Liver (tissue), 9 donors: ENCODE data around the gene C22orf23. TPM values are rescaled to one million over a fixed set of nuclear protein-coding genes. Genes with fewer than 3 reads are reported as not detected.

Experiments
- DNase-seq: peaks from one replicate; pipeline ENCODE4 v3.0.0-alpha.2; 2017; ENCODE audit warnings: low spot score
- H3K27ac ChIP-seq, 2 donors: one replicate each; pipeline ENCODE4 v1.7.0; 2013; ENCODE audit warnings: inconsistent platforms in 2 of 2, low read length in 2 of 2, control low read depth in 1 of 2, low read depth in 1 of 2, mild to moderate bottlenecking in 1 of 2
- H3K27me3 ChIP-seq, 4 donors: one replicate each; pipeline versions ENCODE4 v1.6.1 to v1.7.0; 2013; ENCODE audit warnings: low read length in 3 of 4, inconsistent platforms in 1 of 4, mild to moderate bottlenecking in 1 of 4, moderate library complexity in 1 of 4; ENCODE audit not compliant: control insufficient read depth in 4 of 4, insufficient read depth in 4 of 4
- H3K36me3 ChIP-seq, 4 donors: one replicate each; pipeline versions ENCODE4 v1.6.1 to v1.7.0; 2013; ENCODE audit warnings: low read length in 3 of 4, mild to moderate bottlenecking in 3 of 4, low read depth in 1 of 4, moderate library complexity in 1 of 4; ENCODE audit not compliant: control insufficient read depth in 4 of 4, insufficient read depth in 3 of 4
- H3K4me1 ChIP-seq, 4 donors: one replicate each; pipeline versions ENCODE4 v1.6.1 to v1.7.0; 2013; ENCODE audit warnings: low read length in 3 of 4, mild to moderate bottlenecking in 3 of 4, moderate library complexity in 1 of 4; ENCODE audit not compliant: control insufficient read depth in 4 of 4, insufficient read depth in 4 of 4
- H3K4me3 ChIP-seq, 3 donors: one replicate each; pipeline versions ENCODE4 v1.6.1 to v1.7.0; 2013; ENCODE audit warnings: low read length in 3 of 3, control low read depth in 1 of 3, low read depth in 1 of 3, mild to moderate bottlenecking in 1 of 3
- H3K9ac ChIP-seq, 2 donors: one replicate each; pipeline ENCODE4 v1.7.0; 2013; ENCODE audit warnings: low read length in 2 of 2, mild to moderate bottlenecking in 2 of 2, moderate library complexity in 2 of 2, control low read depth in 1 of 2, low read depth in 1 of 2
- H3K9me3 ChIP-seq, 4 donors: one replicate each; pipeline versions ENCODE4 v1.6.1 to v1.7.0; 2013; ENCODE audit warnings: low read length in 3 of 4; ENCODE audit not compliant: control insufficient read depth in 4 of 4
- ATF3 ChIP-seq: IDR thresholded peaks from 2 replicates; pipeline ENCODE4 v1.6.1; 2016; ENCODE audit warnings: antibody characterized with exemption
- CTCF ChIP-seq: fragments of 150-350 bp; IDR thresholded peaks from 2 replicates; pipeline ENCODE4 v1.5.1; 2017; ENCODE audit warnings: improper control_type of control experiment, low read depth, low read length; ENCODE audit not compliant: missing input control
- EGR1 ChIP-seq, 2 donors: IDR thresholded peaks; 2 replicates each; pipeline ENCODE4 v1.6.1; 2016 to 2018; ENCODE audit warnings: antibody characterized with exemption in 2 of 2, low read depth in 2 of 2
- FOXA1 ChIP-seq: IDR thresholded peaks from 2 replicates; pipeline ENCODE4 v1.6.1; 2016; ENCODE audit warnings: antibody characterized with exemption
- FOXA2 ChIP-seq: IDR thresholded peaks from 2 replicates; pipeline ENCODE4 v1.6.1; 2016; ENCODE audit warnings: antibody characterized with exemption
- GABPA ChIP-seq, 2 donors: IDR thresholded peaks in 1 of 2; conservative IDR thresholded peaks in 1 of 2; 2 replicates each; pipeline ENCODE4 v1.6.1; 2016; ENCODE audit warnings: antibody characterized with exemption in 2 of 2, mild to moderate bottlenecking in 1 of 2, moderate library complexity in 1 of 2
- HNF4A ChIP-seq, 2 donors: conservative IDR thresholded peaks; 2 replicates each; pipeline ENCODE4 v1.6.1; 2016; ENCODE audit warnings: antibody characterized with exemption in 2 of 2, mild to moderate bottlenecking in 2 of 2
- HNF4G ChIP-seq: IDR thresholded peaks from 2 replicates; pipeline ENCODE4 v1.6.1; 2016; ENCODE audit warnings: antibody characterized with exemption
- JUND ChIP-seq, 2 donors: IDR thresholded peaks; 2 replicates each; pipeline ENCODE4 v1.6.1; 2016; ENCODE audit warnings: antibody characterized with exemption in 2 of 2
- MAX ChIP-seq: IDR thresholded peaks from 2 replicates; pipeline ENCODE4 v1.6.1; 2016; ENCODE audit warnings: antibody characterized with exemption
- NR2F2 ChIP-seq: IDR thresholded peaks from 2 replicates; pipeline ENCODE4 v1.6.1; 2016; ENCODE audit warnings: antibody characterized with exemption
- RAD21 ChIP-seq, 2 donors: IDR thresholded peaks; 2 replicates each; pipeline ENCODE4 v1.6.1; 2016; ENCODE audit warnings: antibody characterized with exemption in 2 of 2, mild to moderate bottlenecking in 2 of 2
- REST ChIP-seq: IDR thresholded peaks from 2 replicates; pipeline ENCODE4 v1.6.1; 2016; ENCODE audit warnings: antibody characterized with exemption, mild to moderate bottlenecking
- RXRA ChIP-seq, 2 donors: IDR thresholded peaks; 2 replicates each; pipeline ENCODE4 v1.6.1; 2017 to 2018; ENCODE audit warnings: antibody characterized with exemption in 2 of 2, mild to moderate bottlenecking in 1 of 2
- SP1 ChIP-seq: IDR thresholded peaks from 2 replicates; pipeline ENCODE4 v1.6.1; 2018; ENCODE audit warnings: antibody characterized with exemption, mild to moderate bottlenecking
- TAF1 ChIP-seq: conservative IDR thresholded peaks from 2 replicates; pipeline ENCODE4 v1.6.1; 2016; ENCODE audit warnings: antibody characterized with exemption, mild to moderate bottlenecking
- YY1 ChIP-seq: IDR thresholded peaks from 2 replicates; pipeline ENCODE4 v1.6.1; 2016; ENCODE audit warnings: antibody characterized with exemption, mild to moderate bottlenecking
- ZBTB33 ChIP-seq: IDR thresholded peaks from 2 replicates; pipeline ENCODE4 v1.6.1; 2016; ENCODE audit warnings: antibody characterized with exemption
- WGBS: extraction: QIAGEN DNeasy Blood & Tissue Kit; methylation state at CpG from one replicate; pipeline ENCODE4 v1.1.7; 2013; 5-methylcytosine and 5-hydroxymethylcytosine counted together
- polyA plus RNA-seq, 2 donors: library from polyadenylated mRNA; stranded (reverse) in 1 of 2; unstranded in 1 of 2; fragments of 200-250 nt in 1 of 2; fragments of >200 nt in 1 of 2; fragmentation: Nextera tagmentation in 1 of 2; extraction: Ambion mirVana in 1 of 2; gene quantifications; one replicate each; pipeline versions ENCODE4 v1.2.1 to v1.2.3, GENCODE V29; 2013 to 2015
- total RNA-seq, 2 donors: library from RNA; depleted of rRNA; stranded (reverse); fragments of >200 nt; gene quantifications; one replicate each; pipeline ENCODE4 v1.2.3, GENCODE V29; 2014
- donor health status: healthy.
- donor health status: healthy.
- donor health status: healthy.
- donor health status: healthy.
- donor health status: healthy.

Gene C22orf23
- total and polyA plus RNA-seq, 4 donors, result 0.02 TPM; not detected in 3

GRCh38 chr22:37932401-37932800, 21.0 kb downstream of the C22orf23 start:
- WGBS, result 94% methylated on average over 10 of the region's 10 CpGs
- Histone ChIP-seq H3K4me1 (peaks cover 6 to 17% (median 10%) of the 10 kb centered on the region in 4 donors), H3K9me3 (no peaks in the 10 kb centered on the region), H3K27ac (no peak overlapping the region), H3K36me3 (peaks cover 0 to 18% (median 3%) of the 10 kb centered on the region in 4 donors), H3K27me3 (no peaks in the 10 kb centered on the region), H3K4me3 (no peak overlapping the region), H3K9ac (no peak overlapping the region)
- DNase-seq, result no peak
- TF ChIP-seq YY1, result no peak
- no peak for TF ChIP-seq REST
- TF ChIP-seq NR2F2, result no peak
- TF ChIP-seq CTCF, result no peak
- TF ChIP-seq SP1, result no peak
- no peak for TF ChIP-seq EGR1 (IDR thresholded peaks at IDR 0.05; ENCODE audit: low read depth in 2 of 2)
- TF ChIP-seq RAD21 (IDR thresholded peaks at IDR 0.05), result no peak
- no peak for TF ChIP-seq ZBTB33
- no peak for TF ChIP-seq FOXA2
- TF ChIP-seq HNF4A (conservative IDR thresholded peaks at IDR 0.05), result no peak
- TF ChIP-seq MAX, result no peak
- TF ChIP-seq RXRA (IDR thresholded peaks at IDR 0.05), result no peak
- TF ChIP-seq ATF3, result no peak
- TF ChIP-seq FOXA1, result no peak
- no peak for TF ChIP-seq GABPA (IDR thresholded peaks at IDR 0.05 in 1 of 2, conservative IDR thresholded peaks at IDR 0.05 in 1 of 2)
- no peak for TF ChIP-seq JUND (IDR thresholded peaks at IDR 0.05)
- no peak for TF ChIP-seq HNF4G
- TF ChIP-seq TAF1, result no peak
